HG02938 (cell line): ENCODE data around the gene NR2F1.

ENCODE experiments used
- ATAC-seq: cut with Tn5 transposase; IDR thresholded peaks from one replicate; pipeline ENCODE4 v1.9.1; 2021; ENCODE audit warnings: mild to moderate bottlenecking, moderate library complexity; ENCODE audit not compliant: unreplicated experiment

NR2F1 gene

GRCh38 chr5:93577854-93578812 lies 4.9 kb upstream of the NR2F1 start:
- no peak for ATAC-seq

GRCh38 chr5:93578813-93579691 lies 4.0 kb upstream of the NR2F1 start:
- no peak for ATAC-seq

GRCh38 chr5:93579692-93580062 lies 3.3 kb upstream of the NR2F1 start:
- no peak for ATAC-seq

- ATAC-seq = no peak
Measured at GRCh38 chr5:93580063-93580926, 2.7 kb upstream of the NR2F1 start.

GRCh38 chr5:93580927-93581445 lies 2.0 kb upstream of the NR2F1 start, which contains the start of gene NR2F1-AS1:
TSS of gene NR2F1-AS1 (minus strand) at chr5:93581219.
- ATAC-seq = peak; percentile 15

GRCh38 chr5:93582167-93582462 lies 907 bp upstream of the NR2F1 start:
- no peak for ATAC-seq

- ATAC-seq = no peak
Measured at GRCh38 chr5:93583439-93583767, 381 bp downstream of the NR2F1 start.

- no peak for ATAC-seq
Measured at GRCh38 chr5:93583768-93584595, 960 bp downstream of the NR2F1 start.

- no peak for ATAC-seq
Measured at GRCh38 chr5:93584596-93585040, 1.6 kb downstream of the NR2F1 start.

- ATAC-seq = no peak
Measured at GRCh38 chr5:93585041-93585766, 2.2 kb downstream of the NR2F1 start.

GRCh38 chr5:93585767-93586385 lies 2.9 kb downstream of the NR2F1 start:
- no peak for ATAC-seq

GRCh38 chr5:93586736-93587596 lies 3.9 kb downstream of the NR2F1 start:
- ATAC-seq = no peak

GRCh38 chr5:93587597-93588351 lies 4.8 kb downstream of the NR2F1 start:
- ATAC-seq = no peak

- no peak for ATAC-seq
Measured at GRCh38 chr5:93588352-93589151, 5.5 kb downstream of the NR2F1 start.

- ATAC-seq = no peak
Measured at GRCh38 chr5:93589152-93589828, 6.3 kb downstream of the NR2F1 start.

- no peak for ATAC-seq
Measured at GRCh38 chr5:93589829-93590215, 6.8 kb downstream of the NR2F1 start.
